SU-DHL-6 (cell line): ENCODE data around the gene CADM2.

Experiments
- H2AFZ ChIP-seq: fragments of 200-600 bp; sonication (generic); 2 replicates; pipeline ENCODE4 v1.6.1; 2014; ENCODE audit warnings: low read depth, mild to moderate bottlenecking, moderate library complexity, mixed read lengths, antibody characterized with exemption, low read length; ENCODE audit not compliant: severe bottlenecking
- H3F3A ChIP-seq: fragments of 200-600 bp; shearing (Covaris generic); 2 replicates; pipeline ENCODE4 v1.6.0; 2016; ENCODE audit warnings: antibody characterized with exemption, mild to moderate bottlenecking; ENCODE audit not compliant: insufficient read depth
- H3K27ac ChIP-seq: fragments of 200-600 bp; sonication (generic); 2 replicates; pipeline ENCODE4 v1.5.1; 2016; ENCODE audit warnings: low read depth, mild to moderate bottlenecking, low read length, moderate library complexity, mixed read lengths
- H3K27me3 ChIP-seq: fragments of 200-600 bp; sonication (generic), shearing (Covaris generic); 2 replicates; pipeline ENCODE4 v1.6.0; 2014; ENCODE audit warnings: mild to moderate bottlenecking, low read length
- H3K36me3 ChIP-seq: fragments of 200-600 bp; sonication (generic); 2 replicates; pipeline ENCODE4 v1.6.1; 2014; ENCODE audit warnings: mild to moderate bottlenecking, low read length, mixed read lengths
- H3K4me2 ChIP-seq: fragments of 300-600, 200-600 bp; shearing (Covaris generic), sonication (generic); 2 replicates; pipeline ENCODE4 v1.6.0; 2014; ENCODE audit warnings: low read length, low read depth, mild to moderate bottlenecking; ENCODE audit not compliant: poor library complexity, severe bottlenecking
- H3K4me3 ChIP-seq: fragments of 200-600 bp; sonication (generic); 2 replicates; pipeline ENCODE4 v1.5.1; 2014; ENCODE audit warnings: antibody characterized with exemption, low read length, mild to moderate bottlenecking, mixed read lengths; ENCODE audit not compliant: insufficient read depth, poor library complexity, severe bottlenecking
- H3K79me2 ChIP-seq: fragments of 200-600 bp; sonication (generic); 2 replicates; pipeline ENCODE4 v1.6.1; 2014; ENCODE audit warnings: mild to moderate bottlenecking, low read length, moderate library complexity; ENCODE audit not compliant: insufficient read depth
- H3K9ac ChIP-seq: fragments of 200-600 bp; sonication (generic); 2 replicates; pipeline ENCODE4 v1.7.0; 2014; ENCODE audit warnings: mild to moderate bottlenecking, low read length
- H3K9me2 ChIP-seq: fragments of 200-600 bp; sonication (generic); replicated peaks from 2 replicates; pipeline ENCODE4 v1.6.1; 2014; ENCODE audit warnings: low read length; ENCODE audit not compliant: insufficient read depth
- H3K9me3 ChIP-seq: fragments of 200-600 bp; sonication (generic); 2 replicates; pipeline ENCODE4 v1.6.1; 2014; ENCODE audit warnings: low read length, mixed read lengths; ENCODE audit not compliant: insufficient read depth
- H4K20me1 ChIP-seq: fragments of 200-600 bp; sonication (generic); 2 replicates; pipeline ENCODE4 v1.6.1; 2014; ENCODE audit warnings: low read depth, mild to moderate bottlenecking, antibody characterized with exemption, low read length, moderate library complexity, mixed read lengths
- EZH2phosphoT487 ChIP-seq: fragments of 200-600 bp; sonication (generic), shearing (Covaris generic); conservative IDR thresholded peaks from 2 replicates; pipeline ENCODE4 v1.6.1; 2018; ENCODE audit warnings: mild to moderate bottlenecking, antibody characterized with exemption, low read length, moderate library complexity, mixed read lengths
- TF ChIP-seq, protein P1 (sequence below): fragments of 200-600 bp; sonication (generic); IDR thresholded peaks from one replicate; pipeline ENCODE4 v1.5.1; 2017; ENCODE audit warnings: antibody characterized with exemption, mild to moderate bottlenecking, low read length, moderate library complexity; ENCODE audit not compliant: insufficient read depth, poor library complexity, severe bottlenecking

Gene CADM2

DNA sequence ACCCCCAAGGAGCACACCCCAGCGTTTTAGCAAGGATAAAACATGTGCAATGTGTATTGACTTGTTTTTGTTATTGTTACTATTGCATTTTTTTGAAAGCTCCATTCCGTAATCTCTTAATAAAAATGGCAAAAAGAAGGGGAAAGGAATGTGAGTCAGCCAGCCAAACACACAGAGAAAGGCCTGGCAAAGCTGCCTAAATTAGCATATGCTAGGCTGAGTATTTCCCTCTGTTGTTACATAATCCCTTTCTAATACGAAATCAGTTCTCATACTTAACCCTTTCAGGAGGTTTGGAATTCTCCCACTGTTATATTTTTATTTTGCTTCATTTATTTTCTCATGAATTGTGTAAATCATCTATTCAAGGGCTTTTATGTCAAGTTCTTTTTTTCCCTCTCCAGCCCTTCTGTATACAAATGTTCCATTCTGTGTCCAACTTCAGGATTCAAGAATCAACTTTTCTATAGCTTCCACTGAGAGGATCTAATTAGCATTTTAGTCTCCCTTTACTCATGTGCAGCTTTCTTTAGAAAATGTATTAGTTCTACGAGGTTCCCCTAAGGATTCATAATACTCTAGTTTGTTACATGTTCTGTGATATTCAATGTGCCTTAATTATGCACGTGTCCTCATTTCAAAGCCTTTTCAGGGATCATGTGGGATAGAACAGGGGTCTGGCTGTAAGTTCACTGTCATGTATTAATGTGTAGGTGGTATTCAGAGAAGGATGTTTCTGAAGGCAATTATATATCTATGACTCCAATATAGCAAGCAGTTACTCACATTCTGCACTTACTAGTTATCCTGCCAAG is 9.2 kb downstream of the CADM2 start:
- Histone ChIP-seq H3K27me3 (no peaks in the 10 kb centered on the region), H3K27ac (no peak overlapping the region), H3K9me2 (no peaks in the 10 kb centered on the region), H3K4me3 (no peak overlapping the region), H3K4me2 (no peak overlapping the region), H3F3A (no peaks in the 10 kb centered on the region), H3K9ac (no peak overlapping the region), H3K79me2 (no peaks in the 10 kb centered on the region), H4K20me1 (no peaks in the 10 kb centered on the region), H3K36me3 (no peaks in the 10 kb centered on the region), H3K9me3 (no peaks in the 10 kb centered on the region), H2AFZ (no peak overlapping the region)
- TF ChIP-seq, protein P1, sequence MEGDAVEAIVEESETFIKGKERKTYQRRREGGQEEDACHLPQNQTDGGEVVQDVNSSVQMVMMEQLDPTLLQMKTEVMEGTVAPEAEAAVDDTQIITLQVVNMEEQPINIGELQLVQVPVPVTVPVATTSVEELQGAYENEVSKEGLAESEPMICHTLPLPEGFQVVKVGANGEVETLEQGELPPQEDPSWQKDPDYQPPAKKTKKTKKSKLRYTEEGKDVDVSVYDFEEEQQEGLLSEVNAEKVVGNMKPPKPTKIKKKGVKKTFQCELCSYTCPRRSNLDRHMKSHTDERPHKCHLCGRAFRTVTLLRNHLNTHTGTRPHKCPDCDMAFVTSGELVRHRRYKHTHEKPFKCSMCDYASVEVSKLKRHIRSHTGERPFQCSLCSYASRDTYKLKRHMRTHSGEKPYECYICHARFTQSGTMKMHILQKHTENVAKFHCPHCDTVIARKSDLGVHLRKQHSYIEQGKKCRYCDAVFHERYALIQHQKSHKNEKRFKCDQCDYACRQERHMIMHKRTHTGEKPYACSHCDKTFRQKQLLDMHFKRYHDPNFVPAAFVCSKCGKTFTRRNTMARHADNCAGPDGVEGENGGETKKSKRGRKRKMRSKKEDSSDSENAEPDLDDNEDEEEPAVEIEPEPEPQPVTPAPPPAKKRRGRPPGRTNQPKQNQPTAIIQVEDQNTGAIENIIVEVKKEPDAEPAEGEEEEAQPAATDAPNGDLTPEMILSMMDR: no peak
- TF ChIP-seq EZH2phosphoT487: no peak

GRCh38 chr3:84968701-84969235 is 10.0 kb downstream of the CADM2 start:
- no peak for TF ChIP-seq EZH2phosphoT487
- TF ChIP-seq, protein P1: no peak
- H3K27me3 ChIP-seq: no peaks in the 10 kb centered on the region
- no peak overlapping the region for H3K9ac ChIP-seq
- no peak overlapping the region for H2AFZ ChIP-seq
- no peak overlapping the region for H3K27ac ChIP-seq
- no peaks in the 10 kb centered on the region for H3K79me2 ChIP-seq
- no peaks in the 10 kb centered on the region for H4K20me1 ChIP-seq
- H3F3A ChIP-seq: no peaks in the 10 kb centered on the region
- no peaks in the 10 kb centered on the region for H3K9me3 ChIP-seq
- no peaks in the 10 kb centered on the region for H3K36me3 ChIP-seq
- H3K9me2 ChIP-seq: no peaks in the 10 kb centered on the region
- no peak overlapping the region for H3K4me2 ChIP-seq
- no peak overlapping the region for H3K4me3 ChIP-seq

- no peaks in the 10 kb centered on the region for H3K36me3 ChIP-seq
- TF ChIP-seq, protein P1: no peak
- TF ChIP-seq EZH2phosphoT487: no peak
- H3F3A ChIP-seq: no peaks in the 10 kb centered on the region
- no peak overlapping the region for H3K9ac ChIP-seq
- H3K27ac ChIP-seq: no peak overlapping the region
- H3K27me3 ChIP-seq: no peaks in the 10 kb centered on the region
- no peak overlapping the region for H3K4me2 ChIP-seq
- no peak overlapping the region for H3K4me3 ChIP-seq
- H3K9me3 ChIP-seq: no peaks in the 10 kb centered on the region
- no peak overlapping the region for H2AFZ ChIP-seq
- no peaks in the 10 kb centered on the region for H4K20me1 ChIP-seq
- no peaks in the 10 kb centered on the region for H3K9me2 ChIP-seq
- no peaks in the 10 kb centered on the region for H3K79me2 ChIP-seq
These were observed 15.6 kb downstream of the CADM2 start for GRCh38 chr3:84974347-84974746.
